GM21360 (cell line): ENCODE results near the gene MICA.
A peak's percentile ranks its signal among the peaks of the same experiment; 100 is the strongest.
"Not testable (repeated sequence)": the region's sequence is repeated elsewhere in the genome, so short reads cannot be mapped to it uniquely, and the experiment has no call there.

Experiments
- ATAC-seq: cut with Tn5 transposase; IDR thresholded peaks from one replicate; pipeline ENCODE4 v1.9.1; 2021; ENCODE audit warnings: mild to moderate bottlenecking, moderate library complexity; ENCODE audit not compliant: unreplicated experiment

The MICA gene

GRCh38 chr6:31381666-31382065, 21.7 kb upstream of the MICA start:
- no peak for ATAC-seq

- no peak for ATAC-seq
These were observed 20.2 kb upstream of the MICA start for GRCh38 chr6:31383149-31383548.

DNA sequence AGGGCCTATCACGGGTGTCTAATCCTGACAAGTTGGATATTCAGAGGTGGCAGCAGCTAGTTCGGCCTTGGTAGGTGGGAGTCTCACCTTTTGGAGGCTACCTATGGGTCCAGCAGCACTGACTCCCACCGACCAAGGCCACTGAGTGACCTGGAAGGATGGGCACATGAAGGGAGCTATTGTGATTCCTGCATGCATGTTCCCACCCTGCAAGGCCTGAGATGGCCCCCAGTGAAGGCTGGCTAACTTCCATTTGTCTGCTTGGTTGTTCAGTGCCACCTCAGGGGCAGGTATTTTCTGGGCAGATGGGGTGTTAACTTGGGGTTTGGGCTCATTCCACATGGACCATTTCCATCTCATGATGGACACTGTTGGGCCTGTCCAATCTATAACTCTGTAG, 18.4 kb upstream of the MICA start:
- no peak for ATAC-seq

DNA sequence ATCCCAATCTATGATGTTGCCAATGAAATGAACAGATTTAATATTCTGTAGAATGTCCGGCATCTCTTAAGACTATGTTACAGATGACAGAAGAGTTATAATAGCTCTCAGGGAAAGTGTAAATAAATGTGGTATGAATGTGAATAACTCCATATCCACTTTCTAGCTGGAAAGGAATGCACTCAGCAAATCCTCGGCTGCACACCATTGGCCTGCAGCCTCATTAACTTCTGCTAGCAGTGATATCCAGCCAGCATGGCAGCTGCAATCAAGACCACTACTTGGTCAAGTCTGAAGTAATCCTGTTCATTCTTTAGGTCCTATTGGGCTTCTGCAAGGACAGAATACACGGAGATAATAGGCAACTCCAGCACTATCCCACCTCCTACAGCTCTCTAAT, 17.3 kb upstream of the MICA start:
- ATAC-seq: no peak

GRCh38 chr6:31386977-31387376, 16.4 kb upstream of the MICA start:
- ATAC-seq: no peak

DNA sequence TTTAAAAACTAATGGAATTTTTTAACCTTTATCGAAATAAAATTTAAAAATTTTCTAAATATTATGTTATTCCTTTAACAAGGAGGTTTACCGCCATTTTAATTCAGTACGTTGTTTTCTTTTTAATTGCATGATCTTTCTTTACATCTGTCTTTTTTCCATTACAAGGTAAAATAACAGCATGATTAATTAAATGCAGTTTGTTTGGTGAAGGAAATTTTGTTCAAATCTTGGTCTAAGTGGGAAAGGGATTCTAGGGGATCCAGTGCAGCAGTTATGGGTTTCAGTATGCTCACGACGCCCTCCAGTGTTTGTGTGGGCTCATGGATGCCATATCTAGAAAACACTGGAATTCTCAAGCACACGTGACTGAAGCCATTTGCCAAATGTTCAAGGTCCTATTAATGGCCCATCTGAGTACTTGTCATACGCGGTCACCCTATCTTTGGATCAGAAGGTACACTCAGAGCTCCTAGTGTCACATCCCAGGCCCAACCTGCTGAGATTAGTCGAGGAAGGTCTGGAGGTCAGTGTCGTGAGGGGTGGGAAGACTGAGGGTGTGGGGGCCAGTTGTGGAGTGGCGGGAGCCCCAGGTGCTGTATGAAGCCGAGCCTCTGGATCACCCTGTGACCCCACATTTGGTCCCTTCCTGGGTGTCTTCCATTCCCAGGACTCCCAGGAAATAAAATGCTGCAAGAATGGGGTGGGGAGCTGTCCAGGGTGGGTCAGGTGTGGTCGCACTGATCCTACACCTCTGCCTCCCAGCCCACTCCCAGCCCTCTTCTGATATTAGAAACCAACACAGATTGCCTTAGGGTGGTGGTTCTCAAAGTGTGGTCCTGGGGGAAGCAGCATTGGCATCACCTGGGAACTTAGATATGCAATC, 14.2 kb upstream of the MICA start:
- not testable (repeated sequence) for ATAC-seq

DNA sequence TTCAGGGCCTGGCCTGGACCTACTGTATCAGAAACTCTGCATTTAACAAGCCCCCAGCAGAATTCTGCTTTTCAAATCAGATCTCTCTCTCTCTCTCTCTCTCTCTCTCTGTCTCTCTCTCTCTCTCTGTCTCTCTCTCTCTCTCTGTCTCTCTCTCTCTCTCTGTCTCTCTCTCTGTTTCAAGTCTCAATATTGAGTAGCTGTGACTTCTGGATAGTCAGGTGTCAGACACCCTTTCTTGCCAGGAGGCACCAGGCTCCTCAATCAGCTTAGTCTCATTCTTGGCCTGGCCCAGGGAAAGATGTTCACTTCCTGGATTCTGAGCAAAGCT, 13.6 kb upstream of the MICA start:
- ATAC-seq: not testable (repeated sequence)

DNA sequence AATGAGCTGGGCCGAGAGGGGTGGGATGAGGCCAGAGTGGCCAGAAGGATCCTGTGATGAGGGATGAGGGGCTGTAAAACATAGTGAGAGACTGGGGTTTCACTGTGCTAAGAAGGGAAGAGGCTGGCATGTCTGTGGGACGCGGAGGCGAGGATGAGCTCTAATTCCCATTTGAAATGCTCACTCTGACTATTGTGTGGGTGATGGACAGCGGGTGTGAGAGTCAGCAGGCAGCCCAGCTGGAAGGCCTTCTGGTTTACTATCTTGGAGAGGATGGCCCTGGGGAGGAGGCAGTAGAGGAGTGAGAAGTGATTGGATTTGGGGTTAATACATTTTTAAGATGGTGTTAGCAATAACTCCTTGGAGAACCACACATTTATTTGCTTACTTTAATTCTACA, 9.5 kb upstream of the MICA start:
- no peak for ATAC-seq

DNA sequence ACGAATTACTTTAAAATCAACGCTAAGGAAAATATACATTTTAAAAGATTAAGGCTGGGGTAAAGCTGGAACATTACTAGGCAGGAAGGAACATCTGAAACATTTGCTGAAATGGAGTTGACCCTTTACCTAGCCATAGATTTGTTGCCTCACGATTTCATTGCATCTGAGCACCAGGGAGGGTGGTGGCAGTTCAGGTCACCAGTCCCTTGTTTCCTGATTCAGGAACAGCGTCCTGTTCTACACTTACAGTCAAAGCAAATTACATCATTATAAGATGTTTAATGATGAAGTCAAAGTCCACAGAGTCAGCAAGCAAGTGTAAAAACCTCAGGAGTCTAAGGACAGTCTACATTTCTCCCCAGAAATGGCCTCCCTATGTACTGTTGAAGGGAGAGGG, 9.0 kb upstream of the MICA start:
- no peak for ATAC-seq

GRCh38 chr6:31395832-31396231, 7.6 kb upstream of the MICA start:
- no peak for ATAC-seq

DNA sequence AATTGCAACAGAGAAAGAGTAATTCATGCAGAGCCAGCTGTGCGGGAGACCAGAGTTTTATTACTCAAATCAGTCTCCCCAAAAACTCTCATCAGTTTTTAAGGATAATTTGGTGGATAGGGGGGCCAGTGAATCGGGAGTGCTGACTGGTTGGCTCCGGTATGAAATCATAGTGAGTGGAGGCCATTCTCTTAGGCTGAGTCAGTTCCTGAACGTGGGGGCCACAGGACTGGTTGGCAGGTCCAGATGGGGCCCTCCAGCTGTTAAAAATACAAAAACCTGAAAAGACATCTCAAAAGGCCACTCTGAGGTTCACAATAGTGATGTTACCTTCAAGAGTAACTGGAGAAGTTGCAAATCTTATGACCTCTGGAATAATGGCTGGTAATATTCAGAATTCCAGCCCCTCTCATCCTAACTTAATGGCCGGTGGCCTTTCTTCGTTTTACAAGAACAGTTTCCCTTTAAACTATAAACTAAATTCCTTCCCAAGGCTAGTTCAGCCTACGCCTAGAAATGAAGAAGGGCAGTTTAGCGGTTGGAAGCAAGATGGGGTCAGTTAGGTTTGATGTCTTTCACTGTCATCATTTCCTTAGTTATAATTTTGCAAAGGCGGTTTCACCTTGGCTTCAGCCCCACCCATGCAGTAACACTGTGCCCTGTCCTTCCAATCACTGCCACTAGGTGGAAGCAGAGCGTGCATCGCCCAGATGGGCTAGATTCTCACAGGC, 6.8 kb upstream of the MICA start:
- ATAC-seq: no peak

DNA sequence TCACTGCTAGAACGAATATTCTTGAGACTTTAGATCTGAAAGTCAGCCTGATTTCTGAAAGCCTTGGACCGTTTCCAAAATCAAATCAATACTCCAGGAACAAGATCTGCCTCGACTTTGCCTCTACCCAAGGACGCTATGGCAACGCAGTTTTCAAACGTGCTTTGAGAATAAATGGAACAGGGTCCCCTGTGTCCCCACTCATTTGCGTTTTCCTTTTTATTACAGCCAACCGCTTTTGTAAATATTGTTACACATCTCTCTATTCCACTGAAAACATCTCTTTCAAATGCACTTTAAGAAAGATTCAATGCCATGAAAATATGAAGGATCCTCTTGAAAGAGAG, 6.3 kb upstream of the MICA start:
- ATAC-seq: not testable (repeated sequence)

DNA sequence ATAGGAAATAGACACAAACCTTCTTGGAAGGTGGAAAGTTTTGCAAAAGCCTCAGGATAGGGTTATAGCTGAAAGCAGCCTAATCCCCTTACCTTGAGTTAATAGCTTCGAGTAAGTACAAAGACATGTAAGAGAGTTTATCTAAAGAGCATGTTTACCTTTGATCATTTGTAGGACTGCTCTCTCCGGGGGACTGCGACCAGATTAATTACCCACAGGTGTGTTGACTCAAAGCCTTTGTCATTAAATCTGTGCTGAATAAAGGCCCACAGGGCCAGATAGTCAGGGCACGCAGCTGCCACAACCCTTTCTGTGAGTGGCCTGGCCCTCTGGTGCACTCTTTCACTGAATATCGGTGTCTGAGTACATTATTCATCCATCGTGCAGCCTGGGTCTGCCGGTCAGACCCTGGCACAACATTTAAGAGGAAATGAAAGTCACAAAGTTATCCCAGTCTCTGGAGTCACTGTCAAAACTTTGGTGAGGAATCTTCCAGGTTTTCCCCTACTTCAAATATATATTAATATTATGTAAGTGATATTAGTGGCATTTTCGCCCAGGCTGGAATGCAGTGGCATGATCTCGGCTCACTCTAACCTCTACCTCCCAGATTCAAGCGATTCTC, 5.4 kb upstream of the MICA start:
- ATAC-seq: no peak

DNA sequence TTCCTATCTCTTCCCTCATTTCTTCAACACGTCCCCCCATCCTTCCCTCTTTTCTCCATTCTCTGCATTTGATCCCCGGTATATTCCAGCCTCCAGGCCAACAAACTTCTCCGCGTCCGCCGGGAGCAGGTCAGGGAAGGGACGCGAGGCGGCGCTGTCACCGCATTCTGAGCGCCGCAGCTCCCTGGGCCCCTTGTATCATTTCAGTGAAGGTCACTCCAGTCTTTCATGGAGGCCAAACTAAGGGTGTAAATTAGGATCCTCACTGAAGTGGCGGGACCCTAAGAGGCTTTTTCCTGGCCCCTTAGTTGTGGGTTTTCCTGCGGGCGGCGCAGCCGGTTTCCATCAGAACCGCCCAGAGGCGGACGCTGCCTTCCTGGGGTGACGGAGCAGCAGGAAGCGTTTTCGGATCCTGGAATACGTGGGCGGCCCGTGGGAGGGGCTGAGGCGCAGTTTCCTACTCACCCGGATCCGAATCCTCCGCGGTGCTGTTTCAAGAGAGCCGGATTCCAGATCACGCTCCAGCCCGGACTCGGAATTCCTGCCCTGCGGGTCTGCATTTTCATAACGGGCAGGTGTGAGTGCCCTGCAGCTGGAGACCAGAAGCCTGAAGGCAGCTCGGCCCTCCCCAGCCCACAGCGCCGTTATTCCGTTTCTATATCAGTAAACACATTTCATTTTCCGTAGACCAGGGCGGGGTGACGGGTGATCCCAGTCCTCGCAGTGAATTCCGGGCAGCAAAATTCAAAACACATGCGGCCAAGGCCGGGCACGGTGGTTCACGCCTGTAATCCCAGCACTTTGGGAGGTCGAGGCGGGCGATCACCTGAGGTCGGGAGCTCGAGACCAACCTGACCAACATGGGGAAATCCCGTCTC, 3.6 kb upstream of the MICA start:
- peak; percentile 35 for ATAC-seq

DNA sequence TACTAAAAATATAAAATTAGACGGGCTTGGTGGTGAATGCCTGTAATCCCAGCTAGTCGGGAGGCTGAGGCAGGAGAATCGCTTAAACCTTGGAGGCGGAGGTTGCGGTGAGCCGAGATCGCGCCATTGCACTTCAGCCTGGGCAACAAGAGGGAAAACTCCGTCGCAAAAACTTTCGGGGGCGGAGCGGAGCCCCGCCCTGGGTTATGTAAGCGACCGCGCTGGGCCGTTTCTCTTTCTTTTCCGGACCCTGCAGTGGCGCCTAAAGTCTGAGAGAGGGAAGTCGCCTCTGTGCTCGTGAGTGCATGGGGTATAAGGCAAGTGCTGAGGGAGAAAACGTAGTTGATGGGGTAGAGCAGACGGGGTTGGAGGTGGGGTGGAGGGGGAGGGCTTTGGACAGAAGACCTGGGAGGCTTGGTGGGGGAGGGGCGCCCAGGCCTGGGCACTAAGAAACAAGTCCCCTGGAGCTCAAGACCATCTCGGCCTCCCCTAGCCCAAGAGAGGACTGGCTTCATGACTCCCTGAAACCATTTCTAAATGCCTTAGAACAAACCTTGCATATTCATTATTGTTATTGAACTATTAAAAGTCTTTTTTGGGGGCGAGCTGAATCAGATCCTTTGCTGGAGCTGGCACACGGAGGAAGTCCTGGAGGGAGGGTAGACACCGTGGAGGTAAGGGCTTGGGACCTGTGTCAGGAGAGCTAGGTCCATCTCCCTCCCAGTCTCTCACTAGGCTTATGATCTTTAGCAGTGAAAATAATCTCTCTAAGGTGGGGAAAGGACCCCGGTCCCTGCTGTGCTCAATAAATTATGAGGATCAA, 2.7 kb upstream of the MICA start:
- ATAC-seq: no peak

GRCh38 chr6:31401403-31401802, 2.0 kb upstream of the MICA start:
- no peak for ATAC-seq

- ATAC-seq: peak; percentile 11
These were observed 792 bp upstream of the MICA start for GRCh38 chr6:31402324-31403282.

GRCh38 chr6:31404061-31404364, 618 bp downstream of the MICA start:
- ATAC-seq: not testable (repeated sequence)

DNA sequence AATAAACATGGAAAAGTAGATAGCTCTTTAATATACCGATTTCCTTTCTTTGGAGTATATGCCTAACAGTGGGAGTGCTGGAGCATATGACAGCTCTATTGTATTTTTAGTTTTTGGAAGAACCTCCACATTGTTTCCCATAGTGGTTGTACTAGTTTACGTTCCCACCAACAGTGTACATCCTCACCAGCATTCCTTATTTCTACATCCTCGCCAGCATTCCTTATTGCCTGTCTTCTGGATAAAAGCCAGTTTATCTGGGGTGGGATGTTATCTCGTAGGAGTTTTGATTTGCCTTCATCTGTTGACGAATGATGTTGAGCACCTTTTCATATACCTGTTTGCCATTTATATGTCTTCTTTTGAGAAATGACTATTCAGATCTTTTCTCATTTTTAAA, 2.6 kb downstream of the MICA start:
- ATAC-seq: no peak
